ENCODE results near the gene SPSB1. TPM values are rescaled to one million over a fixed set of nuclear protein-coding genes. Genes with fewer than 3 reads are reported as not detected.

Gene SPSB1
- total RNA-seq, 2 donors from 2014 or later: 29.0 to 57.1 TPM

DNA sequence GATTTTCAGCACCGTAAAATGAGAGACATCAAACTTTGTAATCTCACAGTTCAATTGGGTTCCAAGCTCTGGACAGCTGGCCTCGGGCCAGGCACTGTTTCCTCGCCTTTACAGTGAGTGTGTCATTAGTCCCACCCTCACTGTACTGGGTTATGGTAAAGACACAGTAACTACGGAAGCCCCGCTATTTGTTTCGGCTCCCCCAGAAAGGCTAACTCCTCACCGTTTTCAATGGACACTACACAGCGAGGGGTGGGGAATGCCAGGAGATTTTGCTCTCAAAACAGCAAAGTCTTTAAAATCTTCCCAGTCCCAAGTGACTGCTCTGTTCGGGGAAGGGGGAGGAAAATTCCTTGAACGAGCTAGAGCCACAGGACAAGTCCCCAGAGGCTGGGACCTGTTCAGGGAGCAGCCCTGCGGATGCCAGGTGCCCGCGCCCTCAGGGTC is 757 bp upstream of the SPSB1 start:
- 10% methylated on average over 12 of the region's 13 CpGs for WGBS
- peak; percentile 46 for DNase-seq (ENCODE audit: low spot score)
- H3K27me3 ChIP-seq (replicated peaks; ENCODE audit: insufficient read depth): no peaks in the 10 kb centered on the region
- peak overlapping the region; percentile 81 to 94 for H3K4me3 ChIP-seq
- no peaks in the 10 kb centered on the region for H3K9me3 ChIP-seq
- H3K36me3 ChIP-seq: no peaks in the 10 kb centered on the region
- TF ChIP-seq POLR2A (IDR thresholded peaks at IDR 0.05): no peak
- TF ChIP-seq, protein P1, sequence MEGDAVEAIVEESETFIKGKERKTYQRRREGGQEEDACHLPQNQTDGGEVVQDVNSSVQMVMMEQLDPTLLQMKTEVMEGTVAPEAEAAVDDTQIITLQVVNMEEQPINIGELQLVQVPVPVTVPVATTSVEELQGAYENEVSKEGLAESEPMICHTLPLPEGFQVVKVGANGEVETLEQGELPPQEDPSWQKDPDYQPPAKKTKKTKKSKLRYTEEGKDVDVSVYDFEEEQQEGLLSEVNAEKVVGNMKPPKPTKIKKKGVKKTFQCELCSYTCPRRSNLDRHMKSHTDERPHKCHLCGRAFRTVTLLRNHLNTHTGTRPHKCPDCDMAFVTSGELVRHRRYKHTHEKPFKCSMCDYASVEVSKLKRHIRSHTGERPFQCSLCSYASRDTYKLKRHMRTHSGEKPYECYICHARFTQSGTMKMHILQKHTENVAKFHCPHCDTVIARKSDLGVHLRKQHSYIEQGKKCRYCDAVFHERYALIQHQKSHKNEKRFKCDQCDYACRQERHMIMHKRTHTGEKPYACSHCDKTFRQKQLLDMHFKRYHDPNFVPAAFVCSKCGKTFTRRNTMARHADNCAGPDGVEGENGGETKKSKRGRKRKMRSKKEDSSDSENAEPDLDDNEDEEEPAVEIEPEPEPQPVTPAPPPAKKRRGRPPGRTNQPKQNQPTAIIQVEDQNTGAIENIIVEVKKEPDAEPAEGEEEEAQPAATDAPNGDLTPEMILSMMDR (IDR thresholded peaks at IDR 0.05): no peak
- peak; percentile 8 for TF ChIP-seq POLR2AphosphoS5 (IDR thresholded peaks at IDR 0.05)
- no peaks in the 10 kb centered on the region for H3K4me1 ChIP-seq (replicated peaks)
- intact Hi-C loops (cut with DNase I): loop anchor here (2.0 to 5.0 kb wide), 2 partner anchors 80 to 163 kb away; no protein-coding TSS in a partner anchor
- H3K27ac ChIP-seq: peak overlapping the region; percentile 86 to 92

GRCh38 chr1:9293241-9293532 is 493 bp downstream of the SPSB1 start:
- H3K4me1 ChIP-seq (replicated peaks): no peaks in the 10 kb centered on the region
- TF ChIP-seq POLR2AphosphoS5 (IDR thresholded peaks at IDR 0.05): no peak
- no peak for TF ChIP-seq POLR2A (IDR thresholded peaks at IDR 0.05)
- TF ChIP-seq, protein P1 (IDR thresholded peaks at IDR 0.05): no peak
- no peaks in the 10 kb centered on the region for H3K9me3 ChIP-seq
- H3K4me3 ChIP-seq: peak overlapping the region; percentile 81 to 94
- H3K36me3 ChIP-seq: no peaks in the 10 kb centered on the region
- no peaks in the 10 kb centered on the region for H3K27me3 ChIP-seq (replicated peaks; ENCODE audit: insufficient read depth)
- H3K27ac ChIP-seq: peak overlapping the region; percentile 86 to 92
- no peak for DNase-seq (ENCODE audit: low spot score)
- intact Hi-C loops (cut with DNase I): loop anchor here (5.0 kb wide), 1 partner anchor 79 kb away; no protein-coding TSS in a partner anchor
- WGBS: 0% methylated on average over 19 of the region's 43 CpGs

- no peaks in the 10 kb centered on the region for H3K4me1 ChIP-seq (replicated peaks)
Measured at GRCh38 chr1:9293533-9294404, 1.1 kb downstream of the SPSB1 start.

DNA sequence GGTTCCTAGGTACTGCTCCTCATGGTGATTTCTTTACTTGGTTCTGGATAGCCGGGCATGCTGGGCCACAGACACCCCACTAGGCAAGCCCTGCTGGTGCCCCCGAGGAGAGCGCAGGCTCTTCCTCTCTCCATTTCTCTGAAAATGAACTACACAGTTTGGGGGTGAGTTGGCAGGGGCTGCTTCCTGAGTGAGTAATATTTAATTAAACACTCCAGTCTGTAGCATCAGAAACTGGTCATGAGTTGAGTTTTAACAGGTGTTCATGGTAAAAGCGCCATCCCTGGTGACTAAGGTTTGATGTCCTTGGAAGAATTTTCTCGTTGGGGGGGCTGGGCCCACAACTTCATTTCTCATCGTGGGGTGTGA is 1.7 kb downstream of the SPSB1 start:
- TF ChIP-seq POLR2AphosphoS5 (IDR thresholded peaks at IDR 0.05) (no peak), POLR2A (IDR thresholded peaks at IDR 0.05) (no peak)
- TF ChIP-seq, protein P1 (IDR thresholded peaks at IDR 0.05): no peak
- Histone ChIP-seq H3K27ac (peak overlapping the region; percentile 27 to 48), H3K27me3 (replicated peaks; ENCODE audit: insufficient read depth) (no peaks in the 10 kb centered on the region), H3K4me3 (peak overlapping the region; percentile 81 to 94), H3K36me3 (no peaks in the 10 kb centered on the region), H3K4me1 (replicated peaks) (no peaks in the 10 kb centered on the region), H3K9me3 (no peaks in the 10 kb centered on the region)
- DNase-seq (ENCODE audit: low spot score): no peak
- 41% methylated on average over 6 of the region's 6 CpGs for WGBS
- intact Hi-C loops (cut with DNase I): loop anchor here (5.0 kb wide), 1 partner anchor 78 kb away; no protein-coding TSS in a partner anchor

More at GRCh38 chr1:9293533-9294404, 1.1 kb downstream of the SPSB1 start:
- WGBS: 5% methylated on average over 34 of the region's 41 CpGs
- H3K27ac ChIP-seq: peak overlapping the region; percentile 86 to 92
- peak overlapping the region; percentile 81 to 94 for H3K4me3 ChIP-seq
- no peak for TF ChIP-seq POLR2A (IDR thresholded peaks at IDR 0.05)
- TF ChIP-seq POLR2AphosphoS5 (IDR thresholded peaks at IDR 0.05): no peak
- TF ChIP-seq, protein P1 (IDR thresholded peaks at IDR 0.05): no peak
- intact Hi-C loops (cut with DNase I): loop anchor here (5.0 kb wide), 1 partner anchor 79 kb away; no protein-coding TSS in a partner anchor
- no peaks in the 10 kb centered on the region for H3K9me3 ChIP-seq
- no peaks in the 10 kb centered on the region for H3K36me3 ChIP-seq
- no peaks in the 10 kb centered on the region for H3K27me3 ChIP-seq (replicated peaks; ENCODE audit: insufficient read depth)
- DNase-seq (ENCODE audit: low spot score): no peak

All from prostate gland (tissue), 2 donors.